ENCODE measurements around the gene PPP1R27. TPM values are rescaled to one million over a fixed set of nuclear protein-coding genes. Genes with fewer than 3 reads are reported as not detected.

Gene PPP1R27
- total and polyA plus RNA-seq, 7 experiments from 2014 or later: 0.13 TPM; not detected in 6

Other genes with a start within 250 kb of the PPP1R27 start
- gene NPLOC4, start 197.9 kb downstream of the PPP1R27 start, total RNA-seq: 100 to 1,000 TPM in 2 of 5 experiments, 10 to 100 TPM in 3; 77.7 to 125 (median 93.6) TPM
- 10 to 100 TPM; 47.8 to 68.6 TPM for gene NPLOC4, start 197.9 kb downstream of the PPP1R27 start, polyA plus RNA-seq
- 1 to 10 TPM in 2 of 5 experiments, under 1 TPM in 3; 0.32 to 1.9 (median 0.51) TPM for gene TSPAN10, start 197.9 kb downstream of the PPP1R27 start, total RNA-seq
- gene TSPAN10, start 197.9 kb downstream of the PPP1R27 start, polyA plus RNA-seq: under 1 TPM; 0.33 to 0.98 TPM
- 10 to 100 TPM in 1 of 5 experiments, 1 to 10 TPM in 4; 1.0 to 28.0 (median 1.9) TPM for gene PDE6G, start 178.5 kb downstream of the PPP1R27 start, total RNA-seq
- gene PDE6G, start 178.5 kb downstream of the PPP1R27 start, polyA plus RNA-seq: 1 to 10 TPM; 2.0 to 2.6 TPM
- 10 to 100 TPM; 35.9 to 61.9 (median 47.5) TPM for gene OXLD1, start 168.4 kb downstream of the PPP1R27 start, total RNA-seq
- 100 to 1,000 TPM; 108 to 123 TPM for gene OXLD1, start 168.4 kb downstream of the PPP1R27 start, polyA plus RNA-seq
- 10 to 100 TPM; 16.3 to 33.5 (median 27.1) TPM for gene CCDC137, start 168.3 kb downstream of the PPP1R27 start, total RNA-seq
- gene CCDC137, start 168.3 kb downstream of the PPP1R27 start, polyA plus RNA-seq: 10 to 100 TPM; 10.0 to 26.0 TPM
- gene ARL16, start 151.3 kb downstream of the PPP1R27 start, total RNA-seq: 10 to 100 TPM; 12.0 to 30.6 (median 30.1) TPM
- 10 to 100 TPM; 33.6 to 35.3 TPM for gene ARL16, start 151.3 kb downstream of the PPP1R27 start, polyA plus RNA-seq
- 100 to 1,000 TPM; 108 to 174 (median 153) TPM for gene HGS, start 151.0 kb downstream of the PPP1R27 start, total RNA-seq
- 10 to 100 TPM; 19.8 to 40.3 TPM for gene HGS, start 151.0 kb downstream of the PPP1R27 start, polyA plus RNA-seq
- 10 to 100 TPM; 21.3 to 83.8 (median 26.6) TPM for gene MRPL12, start 131.7 kb downstream of the PPP1R27 start, total RNA-seq
- gene MRPL12, start 131.7 kb downstream of the PPP1R27 start, polyA plus RNA-seq: 10 to 100 TPM; 46.3 to 51.7 TPM
- 10 to 100 TPM in 1 of 5 experiments, 1 to 10 TPM in 4; 4.0 to 27.4 (median 6.2) TPM for gene SLC25A10, start 122.8 kb downstream of the PPP1R27 start, total RNA-seq
- 1 to 10 TPM; 3.4 to 5.2 TPM for gene SLC25A10, start 122.8 kb downstream of the PPP1R27 start, polyA plus RNA-seq
- gene GCGR, start 30.9 kb downstream of the PPP1R27 start, total RNA-seq: not detected
- not detected for gene GCGR, start 30.9 kb downstream of the PPP1R27 start, polyA plus RNA-seq
- 10 to 100 TPM; 41.1 to 65.3 (median 53.1) TPM for gene MCRIP1, start 1.8 kb downstream of the PPP1R27 start, total RNA-seq
- 10 to 100 TPM; 44.5 to 59.0 TPM for gene MCRIP1, start 1.8 kb downstream of the PPP1R27 start, polyA plus RNA-seq
- 100 to 1,000 TPM; 188 to 568 (median 304) TPM for gene P4HB, start 25.5 kb upstream of the PPP1R27 start, total RNA-seq
- gene P4HB, start 25.5 kb upstream of the PPP1R27 start, polyA plus RNA-seq: 100 to 1,000 TPM; 161 to 224 TPM
- 100 to 1,000 TPM; 308 to 671 (median 465) TPM for gene ARHGDIA, start 36.3 kb upstream of the PPP1R27 start, total RNA-seq
- gene ARHGDIA, start 36.3 kb upstream of the PPP1R27 start, polyA plus RNA-seq: 100 to 1,000 TPM in 1 of 2 donors, 10 to 100 TPM in 1; 66.5 to 140 TPM
- gene ALYREF, start 56.5 kb upstream of the PPP1R27 start, total RNA-seq: 100 to 1,000 TPM in 1 of 5 experiments, 10 to 100 TPM in 4; 38.3 to 159 (median 83.2) TPM
- gene ALYREF, start 56.5 kb upstream of the PPP1R27 start, polyA plus RNA-seq: 10 to 100 TPM; 28.5 to 31.5 TPM
- gene ANAPC11, start 56.7 kb upstream of the PPP1R27 start, total RNA-seq: 100 to 1,000 TPM in 1 of 5 experiments, 10 to 100 TPM in 4; 30.8 to 106 (median 40.5) TPM
- 100 to 1,000 TPM; 245 to 278 TPM for gene ANAPC11, start 56.7 kb upstream of the PPP1R27 start, polyA plus RNA-seq
- under 1 TPM in 4 of 5 experiments, not detected in 1; 0.29 to 0.59 (median 0.54) TPM for gene NPB, start 67.2 kb upstream of the PPP1R27 start, total RNA-seq
- under 1 TPM in 1 of 2 donors, not detected in 1; 0.20 TPM for gene NPB, start 67.2 kb upstream of the PPP1R27 start, polyA plus RNA-seq
- gene PCYT2, start 76.3 kb upstream of the PPP1R27 start, total RNA-seq: 10 to 100 TPM; 17.5 to 43.6 (median 35.2) TPM
- 10 to 100 TPM; 22.4 to 27.0 TPM for gene PCYT2, start 76.3 kb upstream of the PPP1R27 start, polyA plus RNA-seq
- 10 to 100 TPM; 56.0 to 81.4 (median 69.7) TPM for gene SIRT7, start 83.1 kb upstream of the PPP1R27 start, total RNA-seq
- 10 to 100 TPM; 21.6 to 38.7 TPM for gene SIRT7, start 83.1 kb upstream of the PPP1R27 start, polyA plus RNA-seq
- gene MAFG, start 92.7 kb upstream of the PPP1R27 start, total RNA-seq: 10 to 100 TPM; 12.9 to 28.1 (median 18.1) TPM
- 1 to 10 TPM; 2.4 to 2.6 TPM for gene MAFG, start 92.7 kb upstream of the PPP1R27 start, polyA plus RNA-seq
- 10 to 100 TPM in 1 of 5 experiments, 1 to 10 TPM in 4; 1.8 to 31.1 (median 2.3) TPM for gene PYCR1, start 102.2 kb upstream of the PPP1R27 start, total RNA-seq
- gene PYCR1, start 102.2 kb upstream of the PPP1R27 start, polyA plus RNA-seq: 1 to 10 TPM; 4.2 to 4.5 TPM
- gene MYADML2, start 112.2 kb upstream of the PPP1R27 start, total RNA-seq: not detected
- not detected for gene MYADML2, start 112.2 kb upstream of the PPP1R27 start, polyA plus RNA-seq
- gene NOTUM, start 126.1 kb upstream of the PPP1R27 start, total RNA-seq: under 1 TPM in 1 of 5 experiments, not detected in 4; 0.82 TPM
- under 1 TPM in 1 of 2 donors, not detected in 1; 0.35 TPM for gene NOTUM, start 126.1 kb upstream of the PPP1R27 start, polyA plus RNA-seq
- gene ASPSCR1, start 142.6 kb upstream of the PPP1R27 start, total RNA-seq: 10 to 100 TPM; 36.4 to 46.7 (median 46.0) TPM
- 10 to 100 TPM; 24.2 to 36.6 TPM for gene ASPSCR1, start 142.6 kb upstream of the PPP1R27 start, polyA plus RNA-seq
- gene CENPX, start 187.8 kb upstream of the PPP1R27 start, total RNA-seq: 10 to 100 TPM; 25.5 to 71.8 (median 31.8) TPM
- gene CENPX, start 187.8 kb upstream of the PPP1R27 start, polyA plus RNA-seq: 10 to 100 TPM; 62.3 to 72.7 TPM
- gene LRRC45, start 188.3 kb upstream of the PPP1R27 start, total RNA-seq: 10 to 100 TPM in 4 of 5 experiments, 1 to 10 TPM in 1; 9.2 to 39.1 (median 15.0) TPM
- gene LRRC45, start 188.3 kb upstream of the PPP1R27 start, polyA plus RNA-seq: 1 to 10 TPM; 4.1 to 6.3 TPM
- gene RAC3, start 196.6 kb upstream of the PPP1R27 start, total RNA-seq: 1 to 10 TPM; 1.3 to 8.5 (median 2.1) TPM
- not detected for gene RAC3, start 196.6 kb upstream of the PPP1R27 start, polyA plus RNA-seq
- 100 to 1,000 TPM in 1 of 5 experiments, 10 to 100 TPM in 4; 63.0 to 130 (median 83.6) TPM for gene DCXR, start 202.6 kb upstream of the PPP1R27 start, total RNA-seq
- gene DCXR, start 202.6 kb upstream of the PPP1R27 start, polyA plus RNA-seq: 100 to 1,000 TPM; 164 to 228 TPM
- gene RFNG, start 216.8 kb upstream of the PPP1R27 start, total RNA-seq: 10 to 100 TPM; 25.0 to 45.5 (median 31.5) TPM
- gene RFNG, start 216.8 kb upstream of the PPP1R27 start, polyA plus RNA-seq: 1 to 10 TPM; 4.2 to 6.7 TPM
- 10 to 100 TPM; 68.3 to 88.1 (median 71.7) TPM for gene GPS1, start 216.8 kb upstream of the PPP1R27 start, total RNA-seq
- gene GPS1, start 216.8 kb upstream of the PPP1R27 start, polyA plus RNA-seq: 100 to 1,000 TPM; 105 to 124 TPM
- gene DUS1L, start 230.8 kb upstream of the PPP1R27 start, total RNA-seq: 100 to 1,000 TPM; 127 to 157 (median 147) TPM
- gene DUS1L, start 230.8 kb upstream of the PPP1R27 start, polyA plus RNA-seq: 100 to 1,000 TPM in 1 of 2 donors, 10 to 100 TPM in 1; 52.9 to 110 TPM

All from naive thymus-derived CD4-positive, alpha-beta T cell (primary cell).